ENCODE measurements around the gene RAB3C. TPM values are rescaled to one million over a fixed set of nuclear protein-coding genes. Genes with fewer than 3 reads are reported as not detected.

RAB3C gene
- total RNA-seq, 4 donors from 2014 or later = 0.33 to 3.4 (median 1.4) TPM

- no peak for TF ChIP-seq CTCF (IDR thresholded peaks at IDR 0.05; ENCODE audit: low read depth)
Observed at GRCh38 chr5:58599217-58599616, 16.3 kb downstream of the RAB3C start.

- no peak for TF ChIP-seq CTCF (IDR thresholded peaks at IDR 0.05; ENCODE audit: low read depth)
Observed at GRCh38 chr5:58606064-58606463, 23.2 kb downstream of the RAB3C start.

GRCh38 chr5:58615972-58616371 lies 33.1 kb downstream of the RAB3C start:
- no peak for TF ChIP-seq CTCF (IDR thresholded peaks at IDR 0.05; ENCODE audit: low read depth)

GRCh38 chr5:58617241-58617640 lies 34.4 kb downstream of the RAB3C start:
- no peak for TF ChIP-seq CTCF (IDR thresholded peaks at IDR 0.05; ENCODE audit: low read depth)

- no peak for TF ChIP-seq CTCF (IDR thresholded peaks at IDR 0.05; ENCODE audit: low read depth)
Observed at GRCh38 chr5:58620336-58620735, 37.5 kb downstream of the RAB3C start.

- no peak for TF ChIP-seq CTCF (IDR thresholded peaks at IDR 0.05; ENCODE audit: low read depth)
Observed at GRCh38 chr5:58622936-58623871, 40.3 kb downstream of the RAB3C start.

- no peak for TF ChIP-seq CTCF (IDR thresholded peaks at IDR 0.05; ENCODE audit: low read depth)
Observed at GRCh38 chr5:58628626-58629025, 45.8 kb downstream of the RAB3C start.
